HFF-Myc (cell line): ENCODE results near the gene TSPAN18.

Source experiments
- DNase-seq: peaks from one replicate; pipeline ENCODE4 v3.0.0-alpha.2; 2011; ENCODE audit warnings: low read depth; ENCODE audit errors: extremely low read depth
- H3K4me3 ChIP-seq: replicated peaks from 2 replicates; pipeline ENCODE4 v1.5.1; 2011; ENCODE audit warnings: low read depth, mild to moderate bottlenecking, control low read depth, low read length
- CTCF ChIP-seq: IDR thresholded peaks from 2 replicates; pipeline ENCODE4 v1.5.1; 2012; ENCODE audit warnings: mild to moderate bottlenecking, low read depth, low read length, control low read depth; ENCODE audit errors: missing control alignments

The TSPAN18 gene

GRCh38 chr11:44974402-44975000 is 247.7 kb downstream of the TSPAN18 start:
- no peak for TF ChIP-seq CTCF
- no peak for DNase-seq

GRCh38 chr11:44976576-44976975 is 249.8 kb downstream of the TSPAN18 start:
- no peak for TF ChIP-seq CTCF

More at GRCh38 chr11:44974402-44975000, 247.7 kb downstream of the TSPAN18 start:
- H3K4me3 ChIP-seq = no peak overlapping the region

GRCh38 chr11:44977493-44977984 is 250.8 kb downstream of the TSPAN18 start:
- no peak for DNase-seq
- no peak for TF ChIP-seq CTCF
- H3K4me3 ChIP-seq = no peak overlapping the region

More at GRCh38 chr11:44976576-44976975, 249.8 kb downstream of the TSPAN18 start:
- H3K4me3 ChIP-seq = no peak overlapping the region
- DNase-seq = no peak

GRCh38 chr11:44978274-44978960 is 251.7 kb downstream of the TSPAN18 start:
- TF ChIP-seq CTCF = no peak
- DNase-seq = no peak
- H3K4me3 ChIP-seq = no peak overlapping the region

GRCh38 chr11:44978961-44979331 is 252.2 kb downstream of the TSPAN18 start:
- TF ChIP-seq CTCF = no peak
- H3K4me3 ChIP-seq = no peak overlapping the region
- no peak for DNase-seq

GRCh38 chr11:44979543-44980399 is 253.0 kb downstream of the TSPAN18 start:
- DNase-seq = no peak
- TF ChIP-seq CTCF = no peak
- H3K4me3 ChIP-seq = no peak overlapping the region
